Hepatocyte (in vitro differentiated cells): ENCODE measurements around the gene RND1. TPM values are rescaled to one million over a fixed set of nuclear protein-coding genes. Genes with fewer than 3 reads are reported as not detected.

Experiments
- DNase-seq: peaks from one replicate; pipeline ENCODE4 v3.0.0-alpha.2; 2016; ENCODE audit warnings: low spot score
- H2AFZ ChIP-seq: fragments of 200-600 bp; sonication (generic); 2 replicates; pipeline ENCODE4 v1.6.0; 2016; ENCODE audit warnings: antibody characterized with exemption, mild to moderate bottlenecking
- H3K27ac ChIP-seq: fragments of 200-600 bp; sonication (generic); 2 replicates; pipeline ENCODE4 v1.5.1; 2016; ENCODE audit warnings: mild to moderate bottlenecking
- H3K27me3 ChIP-seq: fragments of 200-600 bp; sonication (generic); 2 replicates; pipeline ENCODE4 v1.6.1; 2016
- H3K36me3 ChIP-seq: fragments of 200-600 bp; sonication (generic); replicated peaks from 2 replicates; pipeline ENCODE4 v1.5.1; 2016; ENCODE audit warnings: low read depth; ENCODE audit not compliant: insufficient read depth
- H3K4me1 ChIP-seq: fragments of 200-600 bp; sonication (generic); 2 replicates; pipeline ENCODE4 v1.5.1; 2016; ENCODE audit warnings: mild to moderate bottlenecking, moderate library complexity; ENCODE audit not compliant: insufficient read depth
- H3K4me2 ChIP-seq: fragments of 200-600 bp; sonication (generic); 2 replicates; pipeline ENCODE4 v1.6.0; 2016
- H3K4me3 ChIP-seq: fragments of 200-600 bp; sonication (generic); 2 replicates; pipeline ENCODE4 v1.5.1; 2016; ENCODE audit warnings: mild to moderate bottlenecking
- H3K79me2 ChIP-seq: fragments of 200-600 bp; sonication (generic); 2 replicates; pipeline ENCODE4 v1.6.0; 2017; ENCODE audit warnings: mild to moderate bottlenecking
- H3K9me2 ChIP-seq: fragments of 200-600 bp; sonication (generic); replicated peaks from 2 replicates; pipeline ENCODE4 v1.6.0; 2017; ENCODE audit warnings: mild to moderate bottlenecking; ENCODE audit not compliant: insufficient read depth
- H3K9me3 ChIP-seq: fragments of 200-600 bp; sonication (generic); 2 replicates; pipeline ENCODE4 v1.5.1; 2016; ENCODE audit warnings: low read depth, mild to moderate bottlenecking
- H4K20me1 ChIP-seq: fragments of 200-600 bp; sonication (generic); 2 replicates; pipeline ENCODE4 v1.6.0; 2016; ENCODE audit warnings: mild to moderate bottlenecking; ENCODE audit not compliant: insufficient read depth, poor library complexity, severe bottlenecking
- CTCF ChIP-seq: fragments of 200-600 bp; sonication (generic); IDR thresholded peaks from 2 replicates; pipeline ENCODE4 v1.5.1; 2016; ENCODE audit warnings: antibody characterized with exemption, mild to moderate bottlenecking; ENCODE audit not compliant: poor library complexity
- EZH2 ChIP-seq: fragments of 200-600 bp; sonication (generic); IDR thresholded peaks from 2 replicates; pipeline ENCODE4 v1.6.1; 2016; ENCODE audit warnings: antibody characterized with exemption, mild to moderate bottlenecking, borderline replicate concordance
- EZH2phosphoT487 ChIP-seq: fragments of 200-600 bp; sonication (generic); IDR thresholded peaks from one replicate; pipeline ENCODE4 v1.6.1; 2018; ENCODE audit warnings: antibody characterized with exemption, mild to moderate bottlenecking, low read depth, moderate library complexity; ENCODE audit not compliant: unreplicated experiment, severe bottlenecking
- WGBS: methylation state at CpG from one replicate; pipeline ENCODE4 v1.1.6; 2016; ENCODE audit warnings: low lambda C conversion rate; ENCODE audit errors: missing lambda C conversion rate; 5-methylcytosine and 5-hydroxymethylcytosine counted together
- polyA plus RNA-seq: library from polyadenylated mRNA; unstranded; fragments of >200 nt; fragmentation: Nextera tagmentation; extraction: Ambion mirVana; gene quantifications from 2 replicates; pipeline ENCODE4 v1.2.1, GENCODE V29; 2016
- total RNA-seq: library from RNA; depleted of rRNA; stranded (reverse); fragments of >200 nt; gene quantifications from 2 replicates; pipeline ENCODE4 v1.2.3, GENCODE V29; 2014

Gene RND1
- total and polyA plus RNA-seq, 2 experiments from 2014 or later: 39.1 to 78.5 TPM

- Histone ChIP-seq H4K20me1 (no peaks in the 10 kb centered on the region), H3K4me1 (peaks cover 30% of the 10 kb centered on the region), H3K9me3 (no peaks in the 10 kb centered on the region), H3K4me2 (peak overlapping the region; percentile 38), H3K27me3 (no peaks in the 10 kb centered on the region), H3K79me2 (no peaks in the 10 kb centered on the region), H3K36me3 (no peaks in the 10 kb centered on the region), H3K4me3 (no peak overlapping the region), H2AFZ (no peak overlapping the region), H3K9me2 (no peaks in the 10 kb centered on the region), H3K27ac (peak overlapping the region; percentile 89)
- no peak for TF ChIP-seq CTCF
- TF ChIP-seq EZH2phosphoT487: no peak
- TF ChIP-seq EZH2: no peak
- DNase-seq: no peak
- WGBS: 34% methylated on average over 9 of the region's 9 CpGs
These were observed 16.1 kb upstream of the RND1 start for GRCh38 chr12:48881686-48882314.

- Histone ChIP-seq H3K4me2 (no peak overlapping the region), H3K4me3 (no peak overlapping the region), H3K79me2 (no peaks in the 10 kb centered on the region), H2AFZ (no peak overlapping the region), H3K27me3 (no peaks in the 10 kb centered on the region), H3K9me2 (no peaks in the 10 kb centered on the region), H4K20me1 (no peaks in the 10 kb centered on the region), H3K27ac (no peak overlapping the region), H3K9me3 (no peaks in the 10 kb centered on the region), H3K4me1 (peaks cover 30% of the 10 kb centered on the region), H3K36me3 (no peaks in the 10 kb centered on the region)
- no peak for TF ChIP-seq EZH2
- TF ChIP-seq CTCF: no peak
- TF ChIP-seq EZH2phosphoT487: no peak
- 94% methylated on average over 9 of the region's 9 CpGs for WGBS
- no peak for DNase-seq
These were observed 15.0 kb upstream of the RND1 start for GRCh38 chr12:48880647-48881046.

- no peak overlapping the region for H2AFZ ChIP-seq
- no peaks in the 10 kb centered on the region for H3K9me3 ChIP-seq
- H3K4me2 ChIP-seq: no peak overlapping the region
- no peak overlapping the region for H3K4me3 ChIP-seq
- H3K36me3 ChIP-seq: no peaks in the 10 kb centered on the region
- no peak overlapping the region for H3K27ac ChIP-seq
- no peak for DNase-seq
- no peaks in the 10 kb centered on the region for H4K20me1 ChIP-seq
- TF ChIP-seq CTCF: no peak
- no peak for TF ChIP-seq EZH2
- no peak for TF ChIP-seq EZH2phosphoT487
- H3K27me3 ChIP-seq: no peaks in the 10 kb centered on the region
- H3K79me2 ChIP-seq: no peaks in the 10 kb centered on the region
- H3K4me1 ChIP-seq: peaks cover 22% of the 10 kb centered on the region
- WGBS: 64% methylated on average over 2 of the region's 2 CpGs
- H3K9me2 ChIP-seq: no peaks in the 10 kb centered on the region
These were observed 12.9 kb upstream of the RND1 start for GRCh38 chr12:48878548-48878947.
